ENCODE measurements around the gene SLC18A2.

- no peak for TF ChIP-seq CTCF (IDR thresholded peaks at IDR 0.05 in 8 of 11, conservative IDR thresholded peaks at IDR 0.05 in 3 of 11)
- TF ChIP-seq POLR2AphosphoS5 (IDR thresholded peaks at IDR 0.05): no peak
- TF ChIP-seq POLR2A (IDR thresholded peaks at IDR 0.05): no peak
Observed at GRCh38 chr10:117298219-117298618, 57.3 kb downstream of the SLC18A2 start.
